ENCODE data around the gene PRMT7.

The PRMT7 gene

DNA sequence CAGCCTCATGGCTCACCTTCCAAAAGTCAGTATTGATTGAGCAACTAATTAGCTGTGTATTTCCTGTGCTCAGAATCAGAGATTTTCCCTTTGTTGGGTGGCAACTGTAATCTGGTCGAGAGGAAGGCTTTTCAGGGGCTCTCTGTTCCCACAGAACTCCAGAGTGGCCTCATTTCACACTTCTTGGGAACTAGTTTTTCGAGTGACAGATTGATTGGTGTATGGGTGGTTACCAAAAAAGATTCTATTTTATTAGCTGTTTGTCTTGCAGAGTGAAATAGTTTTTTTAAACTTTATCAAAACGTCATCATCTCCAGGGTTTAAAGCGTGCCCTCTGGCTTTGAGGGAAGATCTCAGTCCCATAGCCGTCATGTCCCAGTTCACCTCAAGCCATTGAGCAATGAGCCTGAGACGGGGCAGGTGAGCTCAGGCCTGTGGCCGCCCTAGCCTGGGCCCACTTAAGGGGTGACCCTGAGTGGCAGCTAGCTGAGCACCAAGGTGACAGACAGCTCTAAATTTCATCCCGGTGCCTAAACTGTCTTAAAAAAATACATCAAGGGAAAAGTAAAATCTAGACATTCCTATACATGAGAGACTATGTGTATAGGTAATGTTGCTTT lies 84.5 kb downstream of the PRMT7 start:
- DNase-seq (ENCODE audit: low read depth in 2 of 2), result no peak

GRCh38 chr16:68395815-68396214 lies 85.0 kb downstream of the PRMT7 start:
- no peak for DNase-seq (ENCODE audit: low read depth in 2 of 2)

DNA sequence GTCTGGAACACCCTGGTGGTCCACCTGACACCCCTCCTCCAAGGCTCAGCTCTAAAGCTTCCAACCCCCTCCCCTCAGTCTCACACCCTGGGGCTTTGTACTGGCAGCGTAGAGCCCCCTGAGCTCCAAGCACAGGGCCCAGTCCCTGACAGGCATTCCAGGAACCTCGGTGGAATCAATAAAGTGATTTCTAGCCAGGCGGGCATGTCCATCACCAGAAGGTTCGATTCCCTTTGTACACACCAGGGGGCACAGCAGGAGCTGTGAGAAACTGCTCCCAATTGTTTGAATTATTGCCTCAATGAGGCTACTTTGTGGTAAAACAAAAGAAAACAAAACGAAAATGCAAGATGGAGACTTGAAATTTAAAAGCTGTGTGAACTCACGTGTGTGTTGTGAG lies 85.7 kb downstream of the PRMT7 start:
- DNase-seq (ENCODE audit: low read depth in 2 of 2), result no peak

- no peak for DNase-seq (ENCODE audit: low read depth in 2 of 2)
Observed at GRCh38 chr16:68397710-68398201, 86.9 kb downstream of the PRMT7 start.

DNA sequence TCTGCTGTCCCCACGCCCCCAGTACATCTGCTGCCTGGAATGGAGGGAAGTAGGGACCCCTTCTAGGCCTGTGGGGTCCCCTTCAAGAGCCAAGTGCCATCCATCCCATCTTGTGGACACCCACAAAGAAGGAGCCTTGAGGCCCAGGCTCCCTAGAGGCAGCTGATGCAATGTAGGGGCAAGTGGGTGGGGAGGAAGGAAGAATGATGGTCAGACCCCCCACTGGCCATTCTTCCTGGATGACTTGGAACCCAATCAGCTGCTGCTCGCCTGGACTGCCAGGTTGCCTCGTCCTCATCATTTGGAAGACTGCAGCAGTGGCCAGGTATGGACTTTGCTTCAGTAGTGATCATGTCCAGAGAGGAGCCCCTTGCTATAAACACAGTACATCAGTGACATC lies 88.6 kb downstream of the PRMT7 start:
- no peak for DNase-seq (ENCODE audit: low read depth in 2 of 2)

GRCh38 chr16:68400083-68400923 lies 89.5 kb downstream of the PRMT7 start:
- DNase-seq (ENCODE audit: low read depth in 2 of 2), result no peak

- DNase-seq (ENCODE audit: low read depth in 2 of 2), result no peak
Observed at GRCh38 chr16:68400924-68401460, 90.2 kb downstream of the PRMT7 start.

DNA sequence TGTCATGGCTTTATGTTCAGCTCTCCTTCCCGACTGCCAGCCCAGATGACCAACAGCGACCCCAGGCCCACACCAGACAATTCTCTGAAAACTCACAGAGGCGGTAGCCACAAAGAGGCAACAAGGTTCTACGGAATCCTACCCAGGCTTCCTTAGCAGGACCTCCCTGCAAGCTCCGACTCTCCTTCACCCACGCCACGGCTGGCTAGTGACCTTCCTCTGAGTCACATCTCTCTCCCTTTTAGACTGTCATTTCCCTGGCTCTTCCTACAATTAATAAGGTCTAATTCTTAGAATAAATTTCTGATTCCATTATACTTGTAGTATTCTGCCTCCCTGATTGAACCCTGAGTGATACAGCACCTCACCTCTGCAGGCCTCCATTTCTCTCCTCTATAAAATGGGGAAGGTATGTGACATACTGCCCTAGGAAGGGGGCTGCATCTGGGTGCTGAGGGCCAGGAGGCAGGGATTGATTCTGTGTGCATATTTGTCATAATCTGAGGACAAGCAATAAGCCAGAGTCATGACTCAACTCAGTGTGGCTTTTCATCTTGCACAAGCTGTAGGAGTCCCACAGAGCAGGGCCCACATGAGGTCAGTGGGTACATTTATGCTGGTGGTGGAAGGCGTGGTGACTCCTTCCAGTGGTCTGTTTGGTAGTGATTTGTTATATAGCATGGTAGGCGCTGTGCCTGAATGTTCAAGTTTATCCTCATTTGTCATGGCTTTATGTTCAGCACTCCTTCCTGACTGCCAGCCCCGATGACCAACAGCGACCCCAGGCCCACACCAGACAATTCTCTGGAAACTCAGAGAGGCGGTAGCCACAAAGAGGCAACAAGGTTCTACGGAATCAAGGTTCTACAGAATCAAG lies 91.3 kb downstream of the PRMT7 start:
- DNase-seq (ENCODE audit: low read depth in 2 of 2), result peak; percentile 8 to 10

- no peak for DNase-seq (ENCODE audit: low read depth in 2 of 2)
Observed at GRCh38 chr16:68402748-68403040, 91.9 kb downstream of the PRMT7 start.

- DNase-seq (ENCODE audit: low read depth in 2 of 2), result no peak
Observed at GRCh38 chr16:68403177-68403576, 92.4 kb downstream of the PRMT7 start.

DNA sequence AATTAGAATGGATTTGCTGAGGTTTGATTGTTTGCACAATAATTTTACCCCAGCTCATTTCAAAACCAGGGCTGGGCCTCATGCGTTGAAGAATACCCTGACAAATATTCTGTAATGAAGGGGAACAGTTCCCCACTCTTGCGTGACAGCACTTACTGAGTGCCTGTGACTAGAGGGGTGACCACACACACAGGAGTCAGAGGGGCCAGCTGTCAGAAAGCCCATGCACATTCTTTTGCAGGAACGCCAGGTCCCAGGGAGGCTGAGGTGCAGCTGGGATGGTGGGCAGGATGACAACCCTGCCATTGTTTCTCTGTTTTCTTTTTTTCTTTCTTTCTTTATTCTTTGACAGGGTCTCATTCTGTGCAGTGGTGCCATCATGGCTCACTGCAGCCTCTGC lies 92.9 kb downstream of the PRMT7 start:
- no peak for DNase-seq (ENCODE audit: low read depth in 2 of 2)

DNA sequence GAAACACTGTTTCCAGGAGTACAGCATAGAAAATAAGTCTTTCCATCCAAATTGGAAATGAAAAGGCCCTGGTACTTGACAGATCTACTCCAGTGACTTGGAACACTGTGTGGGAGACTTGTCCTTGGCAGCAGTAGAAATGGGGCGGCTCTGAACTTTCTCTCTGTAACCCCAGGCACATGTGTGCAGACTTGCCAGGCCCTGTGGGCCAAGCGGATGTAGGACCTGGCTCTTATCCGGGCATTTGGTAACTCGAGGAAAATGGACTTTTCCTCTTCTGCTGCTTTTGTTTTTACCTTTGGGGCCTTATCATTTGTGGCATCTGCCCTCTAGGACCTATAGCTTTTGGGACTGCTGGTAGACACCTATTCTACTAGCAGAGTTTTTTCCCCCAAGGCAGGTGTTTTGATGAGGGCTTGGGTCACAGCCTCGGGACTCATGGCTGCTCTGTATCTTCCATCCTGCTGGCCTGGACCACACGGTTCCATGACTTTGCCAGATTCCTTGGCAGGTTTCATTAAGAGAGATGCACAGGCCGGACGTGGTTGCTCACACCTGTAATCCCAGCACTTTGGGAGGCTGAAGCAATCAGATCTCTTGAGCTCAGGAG lies 94.0 kb downstream of the PRMT7 start:
- DNase-seq (ENCODE audit: low read depth in 2 of 2), result no peak

- DNase-seq (ENCODE audit: low read depth in 2 of 2), result peak in 1 of 2 experiments; percentile 7
Observed at GRCh38 chr16:68406458-68407152, 95.8 kb downstream of the PRMT7 start.

All from fibroblast of skin of left biceps (primary cell).